Measurements from ENCODE around the gene CALML3. TPM values are rescaled to one million over a fixed set of nuclear protein-coding genes. Genes with fewer than 3 reads are reported as not detected.

CALML3 gene
- total and polyA plus RNA-seq, 2 experiments from 2014 or later, result not detected

- Histone ChIP-seq H3K4me3 (no peak overlapping the region), H3K27me3 (no peaks in the 10 kb centered on the region), H3K9me3 (ENCODE audit: low read depth) (no peaks in the 10 kb centered on the region), H3K27ac (no peak overlapping the region), H3K36me3 (no peaks in the 10 kb centered on the region), H3K4me1 (ENCODE audit: low read depth) (peaks cover 15% of the 10 kb centered on the region)
- DNase-seq (ENCODE audit: low read depth in 1 of 2, low spot score in 1 of 2), result no peak
- no peak for TF ChIP-seq CTCF (IDR thresholded peaks at IDR 0.05; ENCODE audit: low read depth, low read length)
Measured at GRCh38 chr10:5531558-5532306, 7.0 kb downstream of the CALML3 start.

- DNase-seq (ENCODE audit: low read depth in 1 of 2, low spot score in 1 of 2), result no peak
- no peak for TF ChIP-seq CTCF (IDR thresholded peaks at IDR 0.05; ENCODE audit: low read depth, low read length)
- Histone ChIP-seq H3K27me3 (no peaks in the 10 kb centered on the region), H3K9me3 (ENCODE audit: low read depth) (no peaks in the 10 kb centered on the region), H3K36me3 (no peaks in the 10 kb centered on the region), H3K27ac (no peak overlapping the region), H3K4me3 (no peak overlapping the region), H3K4me1 (ENCODE audit: low read depth) (peaks cover 15% of the 10 kb centered on the region)
Measured at GRCh38 chr10:5532307-5532605, 7.5 kb downstream of the CALML3 start.

GRCh38 chr10:5532618-5533097, 7.9 kb downstream of the CALML3 start:
- Histone ChIP-seq H3K36me3 (no peaks in the 10 kb centered on the region), H3K27ac (no peak overlapping the region), H3K4me1 (ENCODE audit: low read depth) (peaks cover 15% of the 10 kb centered on the region), H3K9me3 (ENCODE audit: low read depth) (no peaks in the 10 kb centered on the region), H3K4me3 (no peak overlapping the region), H3K27me3 (no peaks in the 10 kb centered on the region)
- no peak for DNase-seq (ENCODE audit: low read depth in 1 of 2, low spot score in 1 of 2)
- TF ChIP-seq CTCF (IDR thresholded peaks at IDR 0.05; ENCODE audit: low read depth, low read length), result no peak

- H3K9me3 ChIP-seq (ENCODE audit: low read depth), result no peaks in the 10 kb centered on the region
- peaks cover 15% of the 10 kb centered on the region for H3K4me1 ChIP-seq (ENCODE audit: low read depth)
- TF ChIP-seq CTCF (IDR thresholded peaks at IDR 0.05; ENCODE audit: low read depth, low read length), result no peak
- H3K36me3 ChIP-seq, result no peaks in the 10 kb centered on the region
- DNase-seq (ENCODE audit: low read depth in 1 of 2, low spot score in 1 of 2), result peak in 1 of 2 donors; percentile 17
- H3K27ac ChIP-seq, result no peak overlapping the region
- no peak overlapping the region for H3K4me3 ChIP-seq
- no peaks in the 10 kb centered on the region for H3K27me3 ChIP-seq
Measured at GRCh38 chr10:5533098-5533731, 8.5 kb downstream of the CALML3 start.

GRCh38 chr10:5534051-5534821, 9.5 kb downstream of the CALML3 start:
- TF ChIP-seq CTCF (IDR thresholded peaks at IDR 0.05; ENCODE audit: low read depth, low read length), result no peak
- H3K4me3 ChIP-seq, result no peak overlapping the region
- DNase-seq (ENCODE audit: low read depth in 1 of 2, low spot score in 1 of 2), result peak in 1 of 2 donors; percentile 72
- H3K36me3 ChIP-seq, result no peaks in the 10 kb centered on the region
- no peak overlapping the region for H3K27ac ChIP-seq
- H3K9me3 ChIP-seq (ENCODE audit: low read depth), result no peaks in the 10 kb centered on the region
- peaks cover 19% of the 10 kb centered on the region for H3K4me1 ChIP-seq (ENCODE audit: low read depth)
- no peaks in the 10 kb centered on the region for H3K27me3 ChIP-seq
